ENCODE measurements around the gene OR4Q2. TPM values are rescaled to one million over a fixed set of nuclear protein-coding genes. Genes with fewer than 3 reads are reported as not detected.

OR4Q2 gene
- polyA plus RNA-seq, 1 experiment: not detected

GRCh38 chr14:20002319-20002718 lies 356 bp downstream of the OR4Q2 start:
- no peaks in the 10 kb centered on the region for H3K36me3 ChIP-seq (ENCODE audit: control insufficient read depth, insufficient read depth, low read length)
- ChIA-PET CTCF (no interaction called here), POLR2A (no interaction called here)
- no peaks in the 10 kb centered on the region for H3K27me3 ChIP-seq (ENCODE audit: control insufficient read depth, insufficient read depth, low read length)
- no peak for TF ChIP-seq CTCF (IDR thresholded peaks at IDR 0.05; ENCODE audit: insufficient read depth, low read depth, low read length)
- no peak for DNase-seq (ENCODE audit: low read depth)
- H3K4me3 ChIP-seq (ENCODE audit: low read depth, low read length): no peak overlapping the region

- no peak for DNase-seq (ENCODE audit: low read depth)
- Histone ChIP-seq H3K27me3 (ENCODE audit: control insufficient read depth, insufficient read depth, low read length) (no peaks in the 10 kb centered on the region), H3K4me3 (ENCODE audit: low read depth, low read length) (no peak overlapping the region), H3K36me3 (ENCODE audit: control insufficient read depth, insufficient read depth, low read length) (no peaks in the 10 kb centered on the region)
- CTCF ChIA-PET: no interaction called here
- no peak for TF ChIP-seq CTCF (IDR thresholded peaks at IDR 0.05; ENCODE audit: insufficient read depth, low read depth, low read length)
- POLR2A ChIA-PET: no interaction called here
Measured at GRCh38 chr14:20008156-20008555, 6.2 kb downstream of the OR4Q2 start.

- TF ChIP-seq CTCF (IDR thresholded peaks at IDR 0.05; ENCODE audit: insufficient read depth, low read depth, low read length): no peak
Measured at GRCh38 chr14:20019257-20019865, 17.4 kb downstream of the OR4Q2 start, which contains the start of gene OR4K14. OR4K14 (minus strand) TSS chr14:20019307; CDS start chr14:20015193, 4,114 bp downstream.

GRCh38 chr14:20031058-20031457 lies 29.1 kb downstream of the OR4Q2 start:
- H3K36me3 ChIP-seq (ENCODE audit: control insufficient read depth, insufficient read depth, low read length): no peaks in the 10 kb centered on the region
- H3K27me3 ChIP-seq (ENCODE audit: control insufficient read depth, insufficient read depth, low read length): no peaks in the 10 kb centered on the region
- H3K4me3 ChIP-seq (ENCODE audit: low read depth, low read length): no peak overlapping the region
- POLR2A ChIA-PET: no interaction called here
- DNase-seq (ENCODE audit: low read depth): no peak
- CTCF ChIA-PET: no interaction called here
- no peak for TF ChIP-seq CTCF (IDR thresholded peaks at IDR 0.05; ENCODE audit: insufficient read depth, low read depth, low read length)

More at GRCh38 chr14:20019257-20019865, 17.4 kb downstream of the OR4Q2 start, which contains the start of gene OR4K14:
- H3K4me3 ChIP-seq (ENCODE audit: low read depth, low read length): no peak within 1 kb of the TSS
- ChIA-PET POLR2A (no interaction called here), CTCF (no interaction called here)
- H3K27me3 ChIP-seq (ENCODE audit: control insufficient read depth, insufficient read depth, low read length): no peaks in the 10 kb centered on the region
- H3K36me3 ChIP-seq (ENCODE audit: control insufficient read depth, insufficient read depth, low read length): no peaks in the 10 kb centered on the region
- DNase-seq (ENCODE audit: low read depth): no peak

- ChIA-PET POLR2A (no interaction called here), CTCF (no interaction called here)
- DNase-seq (ENCODE audit: low read depth): no peak
- no peak overlapping the region for H3K4me3 ChIP-seq (ENCODE audit: low read depth, low read length)
- TF ChIP-seq CTCF (IDR thresholded peaks at IDR 0.05; ENCODE audit: insufficient read depth, low read depth, low read length): no peak
- no peaks in the 10 kb centered on the region for H3K36me3 ChIP-seq (ENCODE audit: control insufficient read depth, insufficient read depth, low read length)
- H3K27me3 ChIP-seq (ENCODE audit: control insufficient read depth, insufficient read depth, low read length): no peaks in the 10 kb centered on the region
Measured at GRCh38 chr14:20035449-20035848, 33.5 kb downstream of the OR4Q2 start.
